ENCODE measurements around the gene NMT1.

DNA sequence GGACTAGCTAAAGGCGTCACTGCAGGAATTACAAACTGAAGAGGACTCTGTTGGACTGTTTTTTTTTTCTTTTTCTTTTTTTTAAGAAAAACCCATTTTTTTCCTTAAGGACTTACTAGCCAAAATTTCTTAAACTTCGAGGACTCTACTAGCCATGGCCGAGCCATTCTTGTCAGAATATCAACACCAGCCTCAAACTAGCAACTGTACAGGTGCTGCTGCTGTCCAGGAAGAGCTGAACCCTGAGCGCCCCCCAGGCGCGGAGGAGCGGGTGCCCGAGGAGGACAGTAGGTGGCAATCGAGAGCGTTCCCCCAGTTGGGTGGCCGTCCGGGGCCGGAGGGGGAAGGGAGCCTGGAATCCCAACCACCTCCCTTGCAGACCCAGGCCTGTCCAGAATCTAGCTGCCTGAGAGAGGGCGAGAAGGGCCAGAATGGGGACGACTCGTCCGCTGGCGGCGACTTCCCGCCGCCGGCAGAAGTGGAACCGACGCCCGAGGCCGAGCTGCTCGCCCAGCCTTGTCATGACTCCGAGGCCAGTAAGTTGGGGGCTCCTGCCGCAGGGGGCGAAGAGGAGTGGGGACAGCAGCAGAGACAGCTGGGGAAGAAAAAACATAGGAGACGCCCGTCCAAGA, 88.0 kb downstream of the NMT1 start:
- TF ChIP-seq, protein P1, sequence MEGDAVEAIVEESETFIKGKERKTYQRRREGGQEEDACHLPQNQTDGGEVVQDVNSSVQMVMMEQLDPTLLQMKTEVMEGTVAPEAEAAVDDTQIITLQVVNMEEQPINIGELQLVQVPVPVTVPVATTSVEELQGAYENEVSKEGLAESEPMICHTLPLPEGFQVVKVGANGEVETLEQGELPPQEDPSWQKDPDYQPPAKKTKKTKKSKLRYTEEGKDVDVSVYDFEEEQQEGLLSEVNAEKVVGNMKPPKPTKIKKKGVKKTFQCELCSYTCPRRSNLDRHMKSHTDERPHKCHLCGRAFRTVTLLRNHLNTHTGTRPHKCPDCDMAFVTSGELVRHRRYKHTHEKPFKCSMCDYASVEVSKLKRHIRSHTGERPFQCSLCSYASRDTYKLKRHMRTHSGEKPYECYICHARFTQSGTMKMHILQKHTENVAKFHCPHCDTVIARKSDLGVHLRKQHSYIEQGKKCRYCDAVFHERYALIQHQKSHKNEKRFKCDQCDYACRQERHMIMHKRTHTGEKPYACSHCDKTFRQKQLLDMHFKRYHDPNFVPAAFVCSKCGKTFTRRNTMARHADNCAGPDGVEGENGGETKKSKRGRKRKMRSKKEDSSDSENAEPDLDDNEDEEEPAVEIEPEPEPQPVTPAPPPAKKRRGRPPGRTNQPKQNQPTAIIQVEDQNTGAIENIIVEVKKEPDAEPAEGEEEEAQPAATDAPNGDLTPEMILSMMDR (IDR thresholded peaks at IDR 0.05; ENCODE audit: poor library complexity) = peak; percentile 86
- TF ChIP-seq EZH2phosphoT487 (IDR thresholded peaks at IDR 0.05; ENCODE audit: low read depth, severe bottlenecking, unreplicated experiment) (no peak), EZH2 (IDR thresholded peaks at IDR 0.05; ENCODE audit: borderline replicate concordance) (no peak)
